GM13976 (cell line): Measurements from ENCODE around the gene INKA2.

Source experiments
- DNase-seq: peaks from one replicate; pipeline ENCODE4 v3.0.0; 2012; ENCODE audit warnings: low spot score
- in situ Hi-C: fragments of 300-500 bp; cut with MboI; formaldehyde crosslinking; loops from one replicate; pipeline ENCODE4 v1.12.0; 2022; ENCODE audit warnings: low sequenced_read_pairs, mixed read lengths, inconsistent platforms; ENCODE audit not compliant: unreplicated experiment
- TF ChIP-seq, protein P1 (sequence below): IDR thresholded peaks from 2 replicates; pipeline ENCODE4 v1.5.1; 2012; ENCODE audit warnings: borderline replicate concordance, mild to moderate bottlenecking; ENCODE audit not compliant: insufficient read depth; ENCODE audit errors: extremely low read depth, missing control alignments, control extremely low read depth

INKA2 gene

DNA sequence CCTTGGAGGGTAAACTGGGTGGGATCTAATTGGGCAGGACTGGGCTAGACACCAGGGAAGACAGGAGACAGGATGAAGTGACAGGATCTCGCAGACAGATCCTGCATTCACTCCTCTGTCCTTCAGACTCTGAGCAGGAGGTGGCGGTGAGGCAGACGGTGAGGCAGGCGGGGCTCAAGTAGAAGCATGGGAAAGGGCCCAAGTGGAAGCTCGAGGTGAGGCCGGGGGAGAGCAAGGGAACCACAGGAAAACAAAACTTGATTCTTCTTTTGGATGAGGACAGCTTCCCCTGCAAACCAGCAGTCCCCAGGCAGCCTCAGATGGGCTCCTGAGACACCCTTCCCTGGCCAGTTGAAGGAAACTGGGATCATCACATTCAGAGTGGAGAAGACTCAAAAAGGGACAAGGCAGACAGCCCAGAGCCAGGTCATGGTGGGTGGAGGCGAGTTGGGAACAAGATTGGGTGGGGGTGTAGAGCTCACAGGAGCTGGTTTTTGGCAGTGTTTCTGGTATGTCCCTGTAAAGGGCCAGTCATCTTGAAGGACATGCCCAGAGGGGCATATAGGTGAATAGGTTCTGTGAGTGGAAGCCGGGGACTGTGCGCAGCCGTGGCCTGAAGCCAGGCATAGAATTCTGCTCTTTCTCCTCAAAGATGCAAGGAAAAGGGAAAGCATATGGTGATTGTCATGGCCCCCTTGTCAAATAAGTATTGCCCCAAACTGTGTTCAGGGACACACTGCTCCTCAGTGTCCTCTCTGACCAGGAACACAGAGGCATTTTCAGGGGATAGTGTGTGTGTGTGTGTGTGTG, 18.0 kb downstream of the INKA2 start:
- no peak for DNase-seq
- TF ChIP-seq, protein P1, sequence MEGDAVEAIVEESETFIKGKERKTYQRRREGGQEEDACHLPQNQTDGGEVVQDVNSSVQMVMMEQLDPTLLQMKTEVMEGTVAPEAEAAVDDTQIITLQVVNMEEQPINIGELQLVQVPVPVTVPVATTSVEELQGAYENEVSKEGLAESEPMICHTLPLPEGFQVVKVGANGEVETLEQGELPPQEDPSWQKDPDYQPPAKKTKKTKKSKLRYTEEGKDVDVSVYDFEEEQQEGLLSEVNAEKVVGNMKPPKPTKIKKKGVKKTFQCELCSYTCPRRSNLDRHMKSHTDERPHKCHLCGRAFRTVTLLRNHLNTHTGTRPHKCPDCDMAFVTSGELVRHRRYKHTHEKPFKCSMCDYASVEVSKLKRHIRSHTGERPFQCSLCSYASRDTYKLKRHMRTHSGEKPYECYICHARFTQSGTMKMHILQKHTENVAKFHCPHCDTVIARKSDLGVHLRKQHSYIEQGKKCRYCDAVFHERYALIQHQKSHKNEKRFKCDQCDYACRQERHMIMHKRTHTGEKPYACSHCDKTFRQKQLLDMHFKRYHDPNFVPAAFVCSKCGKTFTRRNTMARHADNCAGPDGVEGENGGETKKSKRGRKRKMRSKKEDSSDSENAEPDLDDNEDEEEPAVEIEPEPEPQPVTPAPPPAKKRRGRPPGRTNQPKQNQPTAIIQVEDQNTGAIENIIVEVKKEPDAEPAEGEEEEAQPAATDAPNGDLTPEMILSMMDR, result no peak
- in situ Hi-C loops, result no loop called here

DNA sequence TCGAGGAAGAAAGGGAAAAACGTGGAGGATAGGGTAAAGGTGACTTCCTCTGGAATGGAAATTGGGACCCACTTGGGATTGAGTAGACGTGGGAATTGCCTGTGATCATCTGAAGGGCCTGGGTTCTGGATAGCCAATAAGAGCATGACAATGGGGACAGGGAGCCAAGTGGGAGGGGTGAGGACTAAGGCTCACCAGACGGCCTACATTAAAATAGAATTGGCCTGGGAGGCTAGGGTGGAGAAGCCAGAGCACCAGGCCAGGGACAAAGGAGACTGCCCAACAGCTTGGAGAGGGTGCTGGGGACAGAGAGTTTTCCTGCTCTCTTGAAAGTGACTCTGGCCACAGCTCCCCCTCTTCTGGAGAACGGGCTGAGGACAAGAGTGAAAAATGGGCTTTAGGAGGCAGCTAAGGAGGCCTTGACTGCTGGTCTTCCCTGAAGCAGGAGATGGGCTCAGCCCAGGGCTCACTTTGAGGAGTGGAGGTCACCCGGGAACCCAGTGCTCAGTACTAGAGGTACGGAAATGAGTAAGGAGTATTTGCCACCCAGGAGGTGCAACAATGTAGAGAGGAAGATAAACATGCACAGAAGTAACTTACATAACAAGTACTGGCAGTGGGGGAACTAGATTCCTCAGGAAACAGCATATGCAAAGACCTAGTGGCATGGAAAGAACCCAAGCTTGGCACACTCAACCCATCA, 18.8 kb downstream of the INKA2 start:
- in situ Hi-C loops, result no loop called here
- no peak for DNase-seq
- TF ChIP-seq, protein P1, result no peak

GRCh38 chr1:111719674-111720132, 19.5 kb downstream of the INKA2 start:
- no peak for DNase-seq
- TF ChIP-seq, protein P1, result no peak
- in situ Hi-C loops, result no loop called here

DNA sequence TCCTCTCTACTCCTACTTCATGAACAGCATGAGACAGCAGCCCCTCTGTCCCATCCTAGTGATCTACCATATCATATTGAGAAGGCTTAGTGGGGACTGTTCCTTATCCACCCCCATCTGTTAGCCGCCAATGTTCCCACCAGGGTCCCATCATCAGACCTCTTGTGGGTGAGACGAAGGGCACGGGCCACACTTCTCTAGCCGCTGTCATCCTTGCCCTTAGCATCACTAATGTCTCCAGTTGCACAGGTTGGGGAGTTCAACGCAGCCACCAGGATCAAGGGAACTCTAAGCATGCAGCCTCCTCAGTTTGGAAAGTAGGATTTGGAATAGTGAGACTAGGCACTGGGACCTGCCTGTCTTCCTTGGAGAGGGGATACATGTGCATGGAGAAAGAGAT, 20.1 kb downstream of the INKA2 start:
- DNase-seq, result no peak
- TF ChIP-seq, protein P1, result no peak
- in situ Hi-C loops, result no loop called here

GRCh38 chr1:111717450-111717849, 21.7 kb downstream of the INKA2 start:
- TF ChIP-seq, protein P1, result no peak
- no peak for DNase-seq
- in situ Hi-C loops, result no loop called here

GRCh38 chr1:111716333-111716732, 22.9 kb downstream of the INKA2 start:
- no peak for DNase-seq
- in situ Hi-C loops, result no loop called here
- TF ChIP-seq, protein P1, result no peak
